GM19035 (cell line): ENCODE measurements around the gene ATR.
A peak's percentile ranks its signal among the peaks of the same experiment; 100 is the strongest.
"Not testable (repeated sequence)": the region's sequence is repeated elsewhere in the genome, so short reads cannot be mapped to it uniquely, and the experiment has no call there.

Experiments
- ATAC-seq: cut with Tn5 transposase; IDR thresholded peaks from one replicate; pipeline ENCODE4 v1.9.1; 2021; ENCODE audit not compliant: unreplicated experiment

ATR gene

DNA sequence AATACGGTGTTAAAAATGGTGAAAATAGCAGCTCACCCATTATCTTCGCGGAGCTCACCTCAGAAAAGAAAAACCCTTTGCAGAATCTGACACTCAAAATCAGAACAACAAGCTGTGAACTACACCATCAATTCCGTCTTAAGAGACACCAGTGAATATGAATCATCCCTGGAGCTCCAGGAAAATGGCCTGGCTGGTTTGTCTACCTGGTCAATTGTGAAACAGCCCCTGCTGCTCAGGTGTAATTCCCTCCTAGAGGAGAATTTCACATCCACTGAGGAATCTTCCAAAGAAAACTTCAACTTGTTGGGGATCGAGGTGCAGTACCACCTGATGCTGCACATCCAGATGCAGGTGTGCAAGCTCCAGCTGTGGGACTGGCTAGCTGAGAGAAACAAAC lies 127.7 kb downstream of the ATR start:
- no peak for ATAC-seq

DNA sequence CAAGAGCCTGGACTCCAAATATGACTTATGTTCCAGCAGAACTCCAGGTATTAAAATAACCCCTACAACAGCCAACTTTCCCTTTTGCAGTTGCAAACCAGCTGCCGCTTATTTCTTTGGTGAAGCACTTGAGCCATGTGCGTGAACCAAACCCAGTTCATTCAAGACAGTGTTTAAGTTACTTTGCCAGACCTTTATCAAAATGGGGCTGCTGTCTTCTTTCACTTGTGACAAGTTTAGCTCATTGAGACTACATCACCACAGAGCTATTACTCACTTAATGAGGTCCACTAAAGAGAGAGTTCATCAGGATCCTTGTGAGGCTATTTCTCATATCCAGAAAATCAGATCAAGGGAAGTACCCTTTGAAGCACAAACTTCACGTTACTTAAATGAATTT lies 128.3 kb downstream of the ATR start:
- no peak for ATAC-seq

- peak; percentile 85 for ATAC-seq
Observed at GRCh38 chr3:142447852-142448823, 130.4 kb downstream of the ATR start, which contains the start of gene XRN1. XRN1 (minus strand) TSS chr3:142448037; CDS start chr3:142447944, 93 bp downstream.

DNA sequence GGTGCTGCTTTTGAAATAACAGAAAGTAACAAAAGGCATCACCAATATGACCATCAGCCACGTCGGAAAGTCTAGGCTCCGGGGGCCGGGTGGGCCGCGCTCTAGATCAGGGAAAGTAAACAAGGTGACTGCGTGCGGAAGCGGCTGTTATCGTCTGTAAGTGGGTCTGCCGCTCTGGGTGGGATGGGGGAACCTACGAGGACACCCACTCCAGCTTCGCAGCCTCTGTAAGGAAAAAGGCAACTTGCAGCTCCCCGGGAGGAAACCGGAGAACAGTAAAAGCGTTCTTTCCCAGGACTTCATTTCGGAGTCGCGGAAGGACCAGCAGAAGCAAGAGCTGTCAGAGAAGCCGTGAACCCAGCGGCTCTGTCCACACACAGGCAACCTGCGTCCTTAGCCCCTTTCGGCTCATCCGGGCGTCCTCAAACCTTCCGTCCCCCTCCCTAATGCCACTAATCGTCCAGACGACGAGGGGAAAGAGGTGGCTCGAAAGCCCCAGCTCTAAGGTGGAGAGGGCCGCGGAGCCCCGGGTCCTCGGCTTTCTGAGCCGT lies 131.2 kb downstream of the ATR start:
- peak; percentile 30 for ATAC-seq

DNA sequence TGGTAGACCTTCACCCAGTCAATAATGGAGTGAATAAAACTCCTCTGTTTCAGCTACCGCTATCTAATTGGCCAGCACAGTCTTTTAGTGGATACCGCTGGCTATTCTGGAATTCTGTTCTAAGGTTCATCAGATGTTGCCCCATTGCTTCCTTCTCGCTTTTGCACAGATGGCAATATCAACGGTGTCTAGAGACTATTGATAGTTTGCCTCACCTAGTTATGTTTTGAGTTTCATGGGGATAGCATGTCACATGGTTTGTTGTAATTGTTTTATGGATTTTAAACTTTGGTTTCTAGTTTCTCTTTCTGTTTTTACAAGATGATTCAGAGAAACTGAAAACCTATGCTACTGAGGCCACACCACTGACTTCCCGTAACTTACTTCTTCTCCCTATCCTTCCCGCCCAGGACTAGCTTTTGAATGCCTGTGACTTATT lies 132.7 kb downstream of the ATR start:
- ATAC-seq = peak; percentile 51

- no peak for ATAC-seq
Observed at GRCh38 chr3:142444343-142444742, 134.2 kb downstream of the ATR start.

DNA sequence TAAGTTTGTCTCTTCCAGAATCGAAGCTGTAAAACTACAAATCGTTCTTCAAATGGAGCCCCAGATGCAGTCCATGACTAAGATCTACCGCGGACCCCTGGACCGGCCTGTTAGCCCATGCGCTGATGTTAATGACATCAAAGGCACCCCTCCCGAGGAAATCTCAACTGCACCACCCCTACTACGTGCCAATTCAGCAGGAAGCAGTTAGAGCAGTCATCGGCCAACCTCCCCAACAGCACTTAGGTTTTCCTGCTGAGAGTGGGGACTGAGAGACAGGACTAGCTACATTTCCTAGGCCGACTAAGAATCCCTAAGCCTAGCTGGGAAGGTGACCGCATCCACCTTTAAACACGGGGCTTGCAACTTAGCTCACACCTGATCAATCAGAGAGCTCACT lies 135.5 kb downstream of the ATR start:
- ATAC-seq = not testable (repeated sequence)

GRCh38 chr3:142439499-142440220 lies 138.9 kb downstream of the ATR start:
- ATAC-seq = not testable (repeated sequence)

DNA sequence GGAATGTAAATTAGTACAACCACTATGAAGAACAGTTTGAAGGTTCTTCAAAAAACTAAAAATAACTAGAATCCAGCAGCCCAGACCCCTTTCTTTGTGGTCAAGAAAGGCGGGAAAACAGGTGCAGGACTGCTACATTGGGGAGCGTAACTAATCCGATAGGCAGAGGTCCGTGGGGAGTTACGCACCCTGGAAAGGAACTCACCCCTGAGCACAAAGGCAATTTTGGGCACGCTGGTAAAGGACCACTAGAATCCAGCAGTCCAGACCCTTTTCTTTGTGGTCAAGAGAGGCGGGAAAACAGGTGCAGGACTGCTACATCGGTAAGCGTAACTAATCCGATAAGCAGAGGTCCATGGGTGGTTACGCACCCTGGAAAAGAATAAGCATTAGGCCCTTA lies 140.4 kb downstream of the ATR start:
- not testable (repeated sequence) for ATAC-seq

GRCh38 chr3:142436951-142437585 lies 141.5 kb downstream of the ATR start:
- no peak for ATAC-seq

DNA sequence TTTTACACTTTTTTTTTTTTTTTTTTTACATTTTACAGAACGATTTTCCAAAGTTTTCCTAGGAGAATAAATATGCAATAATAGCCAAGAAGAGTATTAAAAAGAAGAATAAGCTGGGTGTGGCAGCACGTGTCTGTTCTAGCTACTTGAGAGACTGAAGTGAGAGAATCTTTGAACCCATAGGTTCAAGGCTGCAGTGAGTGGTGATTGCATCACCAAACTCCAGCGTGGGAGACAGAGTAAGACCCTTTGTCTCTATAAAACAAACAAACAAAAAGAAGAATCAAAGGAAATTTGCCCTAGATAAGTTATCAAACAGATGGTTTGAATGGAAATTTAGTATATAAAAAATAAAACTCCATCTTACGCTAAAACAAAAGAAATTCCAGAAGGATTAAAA lies 144.0 kb downstream of the ATR start:
- ATAC-seq = no peak

DNA sequence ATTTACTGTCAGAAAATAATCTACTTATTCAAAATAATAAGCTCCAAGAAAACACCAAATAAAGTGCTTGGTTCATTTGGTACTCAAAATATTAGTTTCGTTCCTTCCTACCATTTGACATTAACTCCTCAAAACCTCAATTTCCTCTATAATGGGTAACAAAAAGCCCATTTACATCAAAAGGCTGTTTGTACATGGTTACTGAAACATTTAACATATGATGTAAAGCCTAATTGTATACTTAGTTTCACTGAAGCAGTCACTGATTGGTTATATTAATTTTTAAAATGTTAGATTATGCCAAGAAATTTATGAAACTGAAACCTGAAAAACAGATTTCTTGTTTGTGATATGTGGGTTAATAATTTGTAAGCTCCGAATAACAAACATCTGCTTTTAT lies 145.4 kb downstream of the ATR start:
- ATAC-seq = no peak

GRCh38 chr3:142429582-142429981 lies 149.0 kb downstream of the ATR start:
- ATAC-seq = no peak

DNA sequence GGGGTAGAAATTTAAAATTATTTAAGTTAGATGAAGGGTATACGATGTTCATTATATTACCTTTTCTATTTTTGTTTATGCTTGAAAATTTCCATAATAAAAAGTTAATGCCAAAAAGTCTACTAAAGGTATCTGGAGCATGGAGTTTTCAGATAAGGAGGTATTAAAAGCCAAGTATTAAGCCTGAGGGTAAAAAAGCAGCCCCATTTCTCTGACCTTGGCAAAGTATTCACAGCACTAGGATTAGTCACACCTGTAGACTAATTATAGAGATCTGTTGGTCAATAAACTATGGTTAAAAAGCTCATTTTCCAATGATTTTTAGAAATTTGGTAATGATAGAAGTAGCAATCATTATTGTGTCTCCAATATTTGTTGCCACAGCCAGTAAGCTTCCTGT lies 153.8 kb downstream of the ATR start:
- no peak for ATAC-seq

GRCh38 chr3:142418926-142419592 lies 159.5 kb downstream of the ATR start:
- ATAC-seq = no peak

- ATAC-seq = no peak
Observed at GRCh38 chr3:142417302-142417701, 161.2 kb downstream of the ATR start.

- not testable (repeated sequence) for ATAC-seq
Observed at GRCh38 chr3:142400537-142400936, 178.0 kb downstream of the ATR start.
